Esophagus (tissue), 2 donors: ENCODE measurements around the gene CHRM3. TPM values are rescaled to one million over a fixed set of nuclear protein-coding genes. Genes with fewer than 3 reads are reported as not detected.

Experiments
- H3K27ac ChIP-seq, 2 donors: one replicate each; pipeline ENCODE4 v1.5.1; 2013; ENCODE audit warnings: low read depth in 2 of 2, mild to moderate bottlenecking in 2 of 2, inconsistent platforms in 1 of 2, low read length in 1 of 2, moderate library complexity in 1 of 2
- H3K27me3 ChIP-seq, 2 donors: one replicate each; pipeline ENCODE4 v1.6.1; 2013; ENCODE audit warnings: low read length in 2 of 2, control low read depth in 1 of 2, mild to moderate bottlenecking in 1 of 2; ENCODE audit not compliant: insufficient read depth in 2 of 2, control insufficient read depth in 1 of 2
- H3K36me3 ChIP-seq, 2 donors: one replicate each; pipeline ENCODE4 v1.6.1; 2013; ENCODE audit warnings: low read length in 1 of 2; ENCODE audit not compliant: control insufficient read depth in 2 of 2, insufficient read depth in 2 of 2
- H3K4me1 ChIP-seq, 2 donors: one replicate each; pipeline ENCODE4 v1.6.1; 2013; ENCODE audit warnings: low read length in 1 of 2; ENCODE audit not compliant: control insufficient read depth in 2 of 2, insufficient read depth in 2 of 2
- H3K4me3 ChIP-seq, 2 donors: one replicate each; pipeline ENCODE4 v1.5.1; 2013; ENCODE audit warnings: low read length in 2 of 2, mild to moderate bottlenecking in 2 of 2, low read depth in 1 of 2, moderate library complexity in 1 of 2
- H3K9me3 ChIP-seq, 2 donors: one replicate each; pipeline ENCODE4 v1.6.1; 2013; ENCODE audit warnings: mild to moderate bottlenecking in 2 of 2, low read depth in 1 of 2, low read length in 1 of 2, moderate library complexity in 1 of 2; ENCODE audit not compliant: control insufficient read depth in 2 of 2, insufficient read depth in 1 of 2
- WGBS, 2 donors: extraction: QIAGEN DNeasy Blood & Tissue Kit; methylation state at CpG; one replicate each; pipeline ENCODE4 v1.1.7; 2013; 5-methylcytosine and 5-hydroxymethylcytosine counted together
- polyA plus RNA-seq, 2 donors: library from polyadenylated mRNA; stranded (reverse); fragments of 200-250 nt; gene quantifications; one replicate each; pipeline ENCODE4 v1.2.3, GENCODE V29; 2013
- donor health status: healthy with polysubstance abuse.
- donor health status: Bipolar disorder and iron deficiency.

Gene CHRM3
- polyA plus RNA-seq: 1 to 10 TPM in 1 of 2 donors, under 1 TPM in 1; 0.71 to 1.7 TPM

DNA sequence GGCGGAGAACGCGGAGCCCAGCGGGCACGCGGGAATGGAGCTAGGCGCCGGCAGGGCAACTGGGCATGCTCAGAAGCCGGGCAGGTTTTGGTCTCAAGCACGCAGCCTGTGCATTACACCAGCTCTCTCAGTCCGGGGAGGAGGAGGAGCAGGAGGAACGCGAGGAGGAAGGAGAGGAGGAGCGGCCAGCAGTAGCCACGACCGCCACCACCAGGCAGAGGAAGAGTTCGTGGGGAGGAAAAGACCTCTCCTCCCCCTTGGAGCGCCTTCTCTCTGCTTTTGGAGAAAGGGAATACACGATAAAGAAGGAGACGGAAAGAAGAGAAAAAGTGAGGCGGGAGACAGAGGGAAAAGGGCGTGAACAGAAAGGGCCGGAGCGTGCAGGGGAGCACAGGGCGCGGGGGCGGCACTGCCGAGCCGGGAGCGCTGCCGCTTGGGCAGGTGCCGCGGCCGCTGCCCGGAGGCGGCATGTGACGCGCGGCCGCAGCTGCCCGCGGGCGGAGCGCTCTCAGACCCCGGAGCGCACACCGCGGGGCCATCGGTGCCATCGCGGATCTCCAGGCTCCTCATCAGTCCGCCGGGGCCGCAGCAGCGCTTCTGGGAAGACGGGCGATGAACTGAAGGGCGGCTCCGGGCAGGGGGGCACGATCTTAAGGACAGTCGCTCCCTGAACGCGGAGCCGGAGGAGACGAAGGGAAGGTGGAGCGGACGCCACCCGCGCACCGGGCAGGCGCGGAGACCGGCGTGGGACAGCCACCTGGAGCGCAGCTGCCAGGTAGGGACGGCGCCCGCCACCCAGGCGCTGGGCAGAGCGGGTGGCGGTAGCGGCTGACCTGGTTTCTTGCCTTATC, at the start of gene CHRM3:
TSS of gene CHRM3 (plus strand) at position 116 of the 851 bp plus-strand sequence. CDS start 520,884 bp downstream, outside the sequence.
- H3K36me3 ChIP-seq: no peaks in the 10 kb centered on the region
- peaks cover 5 to 6% of the 10 kb centered on the region in 2 donors for H3K27me3 ChIP-seq
- 1% methylated on average over 79 to 81 of the region's 82 CpGs for WGBS, 2 donors
- peak within 1 kb of the TSS; percentile 62 to 64 for H3K27ac ChIP-seq
- peak within 1 kb of the TSS; percentile 57 to 58 for H3K4me3 ChIP-seq
- no peaks in the 10 kb centered on the region for H3K9me3 ChIP-seq
- peaks cover 4 to 7% of the 10 kb centered on the region in 2 donors for H3K4me1 ChIP-seq

DNA sequence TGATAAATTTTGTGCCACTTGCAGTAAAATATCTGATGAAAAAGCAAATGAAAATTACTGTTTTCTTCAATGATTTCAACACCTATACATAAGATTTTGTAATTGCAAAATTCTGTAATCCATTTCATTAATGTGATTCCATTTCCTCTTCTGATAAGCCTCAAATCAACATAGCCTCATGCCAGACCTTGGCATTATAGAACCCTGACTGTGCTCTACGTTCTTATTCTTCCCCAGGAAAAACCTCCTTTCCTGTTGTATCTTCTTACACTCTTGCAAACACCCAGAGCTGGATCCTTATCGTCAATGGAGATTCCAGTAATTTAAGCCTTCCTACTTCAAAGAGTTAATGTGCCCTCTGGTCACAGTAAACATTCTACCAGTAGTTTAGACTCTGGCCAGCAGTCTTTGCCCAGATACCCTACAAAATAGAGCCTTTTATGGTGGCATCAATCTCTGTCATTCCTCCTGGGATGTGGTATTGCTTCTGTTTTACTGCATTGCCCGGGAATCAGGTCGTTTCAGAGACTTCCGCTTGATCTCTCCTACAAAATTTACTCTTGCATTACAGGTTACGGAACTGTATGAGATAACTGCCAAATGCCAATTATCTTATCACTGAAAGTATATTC, 48.5 kb upstream of the CHRM3 start:
- H3K27me3 ChIP-seq: no peaks in the 10 kb centered on the region
- no peaks in the 10 kb centered on the region for H3K36me3 ChIP-seq
- H3K4me3 ChIP-seq: no peak overlapping the region
- WGBS, 2 donors: 57 to 62% methylated on average over 6 of the region's 6 CpGs
- H3K27ac ChIP-seq: no peak overlapping the region
- no peaks in the 10 kb centered on the region for H3K9me3 ChIP-seq
- H3K4me1 ChIP-seq: no peaks in the 10 kb centered on the region

DNA sequence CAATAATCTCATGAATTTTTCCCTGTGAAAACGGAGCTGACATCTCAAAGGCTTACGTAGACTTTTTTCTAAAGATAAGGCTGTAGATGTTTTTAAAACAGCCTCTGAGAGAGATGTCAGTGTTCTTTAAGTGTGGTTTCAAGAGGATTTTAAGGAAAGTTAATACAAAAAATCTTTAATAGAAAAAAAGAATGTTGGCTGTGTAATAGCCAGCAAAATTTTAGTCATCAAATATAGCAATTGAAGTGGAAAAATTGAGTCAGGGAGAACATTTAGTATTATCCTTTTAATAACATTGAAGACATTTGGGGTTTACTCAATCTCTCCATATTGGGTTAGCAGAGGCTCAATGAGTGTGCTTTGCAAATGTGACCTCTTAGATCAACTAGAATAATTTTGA, 38.6 kb upstream of the CHRM3 start:
- Histone ChIP-seq H3K4me1 (no peaks in the 10 kb centered on the region), H3K36me3 (no peaks in the 10 kb centered on the region), H3K27ac (no peak overlapping the region), H3K9me3 (peaks cover 0 to 2% of the 10 kb centered on the region in 2 donors), H3K27me3 (no peaks in the 10 kb centered on the region), H3K4me3 (no peak overlapping the region)
- 76 to 81% methylated on average over 2 of the region's 2 CpGs for WGBS, 2 donors

DNA sequence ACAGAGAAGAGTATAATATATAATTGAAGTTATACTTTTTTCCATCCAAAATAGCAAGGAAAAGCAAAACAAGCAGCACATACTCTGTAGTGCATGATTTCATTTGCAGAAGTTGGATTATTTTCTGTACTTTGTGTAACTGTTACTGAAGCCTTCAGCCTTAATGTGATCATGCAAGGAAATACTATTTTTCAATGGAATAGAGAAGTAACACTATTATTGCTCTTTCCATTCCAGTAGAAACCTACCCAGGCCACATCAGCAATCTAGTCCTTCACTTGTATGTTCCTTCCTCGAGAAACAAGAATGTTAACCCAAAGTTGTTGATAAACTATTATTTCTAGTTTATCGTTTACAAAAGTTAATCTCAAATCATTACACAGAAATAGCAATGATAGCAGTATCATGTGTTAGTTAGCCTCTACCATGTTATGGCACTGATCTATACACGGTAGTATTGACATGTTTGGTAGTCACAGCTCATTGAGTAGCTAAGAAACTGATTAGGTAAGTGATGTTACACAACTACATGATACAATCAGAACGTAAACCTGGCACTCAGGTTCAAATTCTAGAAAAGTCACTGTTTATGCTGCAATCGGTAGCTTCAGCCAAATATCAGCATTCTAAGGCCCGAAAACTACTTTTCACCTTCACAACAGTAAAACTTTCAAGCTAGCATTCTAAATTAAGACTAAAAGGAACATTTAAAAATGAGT, 37.6 kb upstream of the CHRM3 start:
- H3K4me1 ChIP-seq: no peaks in the 10 kb centered on the region
- 82 to 84% methylated on average over 6 of the region's 6 CpGs for WGBS, 2 donors
- no peaks in the 10 kb centered on the region for H3K36me3 ChIP-seq
- H3K27me3 ChIP-seq: no peaks in the 10 kb centered on the region
- H3K4me3 ChIP-seq: no peak overlapping the region
- no peak overlapping the region for H3K27ac ChIP-seq
- no peaks in the 10 kb centered on the region for H3K9me3 ChIP-seq

DNA sequence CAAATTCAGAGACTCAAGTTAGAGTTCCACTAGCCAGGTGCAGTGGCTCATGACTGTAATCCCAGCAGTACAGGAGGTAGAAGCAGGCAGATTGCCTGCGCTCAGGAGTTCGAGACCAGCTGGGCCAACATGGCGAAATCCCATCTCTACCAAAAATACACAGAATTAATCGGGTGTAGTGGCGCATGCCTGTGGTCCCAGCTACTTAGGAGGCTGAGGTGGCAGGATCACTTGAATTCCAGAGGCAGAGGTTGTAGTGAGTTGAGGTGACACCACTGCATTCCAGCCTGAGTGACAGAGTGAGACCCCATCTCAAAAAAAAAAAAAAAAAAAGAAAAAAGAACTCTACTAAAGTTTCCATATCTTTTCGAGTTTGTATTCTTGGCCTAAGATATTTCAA, 36.7 kb upstream of the CHRM3 start:
- Histone ChIP-seq H3K4me3 (no peak overlapping the region), H3K27ac (no peak overlapping the region), H3K36me3 (no peaks in the 10 kb centered on the region), H3K4me1 (no peaks in the 10 kb centered on the region), H3K9me3 (no peaks in the 10 kb centered on the region), H3K27me3 (no peaks in the 10 kb centered on the region)
- WGBS, 2 donors: 90 to 94% methylated on average over 6 of the region's 6 CpGs

DNA sequence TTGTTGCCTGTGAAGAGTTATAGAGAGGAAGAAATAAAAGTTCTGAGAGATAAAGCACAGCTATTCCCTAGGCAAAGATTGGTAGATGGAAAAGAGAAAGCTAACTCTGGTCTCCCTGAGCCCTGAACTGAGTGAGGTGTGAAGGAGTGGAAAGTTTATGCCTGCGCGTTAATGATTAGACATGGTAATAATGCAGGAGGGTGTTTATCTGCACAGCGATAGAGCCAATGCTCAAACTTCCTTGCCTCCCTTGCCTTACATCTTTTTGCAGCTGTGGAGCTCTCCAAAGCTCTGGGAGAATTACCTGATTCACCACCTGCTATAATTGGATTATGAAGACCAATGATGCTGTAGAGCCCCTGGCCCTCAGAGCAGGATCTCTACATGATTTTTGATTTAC, 32.8 kb upstream of the CHRM3 start:
- Histone ChIP-seq H3K4me1 (no peaks in the 10 kb centered on the region), H3K4me3 (no peak overlapping the region), H3K36me3 (no peaks in the 10 kb centered on the region), H3K27ac (no peak overlapping the region), H3K9me3 (no peaks in the 10 kb centered on the region), H3K27me3 (no peaks in the 10 kb centered on the region)
- 65 to 86% methylated on average over 3 of the region's 3 CpGs for WGBS, 2 donors

DNA sequence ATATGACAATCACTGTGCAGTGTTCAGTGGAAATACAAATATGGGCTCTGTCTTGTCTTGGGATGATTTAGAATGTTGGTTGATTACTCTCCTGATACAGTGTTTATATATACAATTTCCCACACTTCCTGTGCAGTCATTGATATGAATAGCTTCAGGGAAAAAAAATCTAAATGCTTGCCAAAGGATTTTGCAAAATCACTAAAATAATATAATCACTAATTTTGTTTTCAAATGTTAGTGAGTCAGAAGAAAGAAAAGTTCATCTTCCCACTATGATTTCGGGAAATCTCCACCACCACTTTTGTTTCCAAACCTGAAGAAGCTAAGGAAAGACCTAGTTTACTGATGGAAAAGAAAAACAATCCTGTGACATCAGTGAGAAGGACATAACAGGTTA, 32.1 kb upstream of the CHRM3 start:
- Histone ChIP-seq H3K27me3 (no peaks in the 10 kb centered on the region), H3K4me1 (no peaks in the 10 kb centered on the region), H3K9me3 (no peaks in the 10 kb centered on the region), H3K27ac (no peak overlapping the region), H3K36me3 (no peaks in the 10 kb centered on the region), H3K4me3 (no peak overlapping the region)
- WGBS, 2 donors: 40 to 47% methylated on average over 1 of the region's 1 CpG

DNA sequence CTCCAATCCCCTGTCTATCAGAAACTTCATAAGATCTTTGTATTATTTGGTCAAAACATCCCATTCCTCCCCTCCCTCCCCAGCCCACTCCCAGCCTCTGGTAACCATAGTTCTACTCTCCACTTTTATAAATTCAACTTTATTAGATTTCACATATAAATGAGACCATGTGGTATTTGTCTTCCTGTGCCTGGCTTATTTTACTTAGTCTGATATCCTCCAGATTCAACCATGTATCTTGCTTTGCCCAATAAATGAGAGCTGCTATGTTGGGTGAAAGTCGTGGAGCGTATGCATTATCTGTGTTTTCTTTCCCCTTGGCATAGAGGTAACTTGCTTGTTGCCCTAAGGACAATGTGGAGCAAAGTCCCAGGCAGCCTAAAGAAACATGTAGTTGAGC, 28.5 kb upstream of the CHRM3 start:
- Histone ChIP-seq H3K27ac (no peak overlapping the region), H3K9me3 (no peaks in the 10 kb centered on the region), H3K36me3 (no peaks in the 10 kb centered on the region), H3K4me1 (no peaks in the 10 kb centered on the region), H3K27me3 (no peaks in the 10 kb centered on the region), H3K4me3 (no peak overlapping the region)
- WGBS, 2 donors: 69 to 83% methylated on average over 2 of the region's 2 CpGs

DNA sequence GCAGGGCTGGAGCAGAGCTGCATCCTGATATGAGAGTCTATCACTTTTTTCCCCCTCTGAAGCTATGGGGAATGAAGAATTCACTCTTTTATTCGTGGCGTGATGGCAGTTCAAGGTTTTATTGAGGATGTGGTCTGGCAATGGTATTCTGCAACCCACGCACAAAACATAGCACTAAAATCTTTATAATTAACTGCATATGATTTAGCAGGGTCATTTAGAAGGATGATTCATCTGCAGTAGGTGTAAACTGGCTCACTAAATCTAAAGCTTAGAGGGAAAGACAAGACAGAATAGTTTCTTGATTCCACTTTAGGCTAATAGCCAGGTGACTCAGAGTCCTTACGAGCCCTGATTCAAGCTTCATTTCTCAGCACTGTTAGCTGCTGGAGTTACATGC, 25.0 kb upstream of the CHRM3 start:
- Histone ChIP-seq H3K9me3 (no peaks in the 10 kb centered on the region), H3K36me3 (no peaks in the 10 kb centered on the region), H3K27ac (no peak overlapping the region), H3K4me3 (no peak overlapping the region), H3K4me1 (no peaks in the 10 kb centered on the region), H3K27me3 (no peaks in the 10 kb centered on the region)
- 18 to 37% methylated on average over 4 of the region's 4 CpGs for WGBS, 2 donors
